Dendritic cell treated with granulocyte-macrophage colony-stimulating factor and Interleukin-4, amounts not matched to agents 40 ng/mL and 50 ng/mL, for 4 days (primary cell): ENCODE results near the gene GMDS.

ENCODE experiments used
- H3K27ac Mint-ChIP-seq: one replicate; pipeline ENCODE4 v1.8.0; 2022; ENCODE audit warnings: mild to moderate bottlenecking, mixed read lengths
- H3K27me3 Mint-ChIP-seq: one replicate; pipeline ENCODE4 v1.8.0; 2022; ENCODE audit warnings: mild to moderate bottlenecking, mixed read lengths
- H3K36me3 Mint-ChIP-seq: one replicate; pipeline ENCODE4 v1.8.0; 2022; ENCODE audit warnings: low read depth, mixed read lengths
- H3K4me1 Mint-ChIP-seq: one replicate; pipeline ENCODE4 v1.8.0; 2022; ENCODE audit warnings: low read depth, mixed read lengths
- H3K4me3 Mint-ChIP-seq: one replicate; pipeline ENCODE4 v1.8.0; 2022; ENCODE audit warnings: mild to moderate bottlenecking, moderate library complexity, mixed read lengths
- H3K9me3 Mint-ChIP-seq: one replicate; pipeline ENCODE4 v1.8.0; 2022; ENCODE audit warnings: mixed read lengths
- intact Hi-C: fragments of 100-400 bp; cut with micrococcal nuclease; formaldehyde crosslinking; loops from one replicate; pipeline ENCODE4 v1.15.0; 2022

The GMDS gene

DNA sequence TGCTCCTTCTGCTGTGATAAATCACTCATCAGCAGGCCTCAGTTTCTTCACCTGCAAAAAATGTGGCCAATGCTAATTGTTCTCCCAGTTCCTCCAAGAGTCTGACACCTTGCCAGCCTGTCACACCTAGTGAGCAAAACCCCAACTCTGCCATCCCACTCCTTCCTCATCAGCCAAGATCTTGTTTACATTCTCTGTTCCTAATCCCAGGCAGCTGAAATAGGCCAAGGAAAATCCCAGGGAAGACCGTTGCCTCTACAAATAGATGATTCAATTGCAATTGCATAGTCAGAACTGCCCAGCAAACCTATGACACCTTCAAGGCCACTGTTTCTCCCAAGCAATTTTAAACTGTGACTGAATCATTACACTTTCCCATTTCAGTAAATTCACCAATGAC, 78.7 kb downstream of the GMDS start:
- intact Hi-C loops, result no loop called here
- H3K9me3 Mint-ChIP-seq, result no peaks in the 10 kb centered on the region
- no peak overlapping the region for H3K27ac Mint-ChIP-seq
- H3K4me3 Mint-ChIP-seq, result no peak overlapping the region
- no peaks in the 10 kb centered on the region for H3K27me3 Mint-ChIP-seq
- H3K36me3 Mint-ChIP-seq, result no peaks in the 10 kb centered on the region
- peaks cover 15% of the 10 kb centered on the region for H3K4me1 Mint-ChIP-seq

DNA sequence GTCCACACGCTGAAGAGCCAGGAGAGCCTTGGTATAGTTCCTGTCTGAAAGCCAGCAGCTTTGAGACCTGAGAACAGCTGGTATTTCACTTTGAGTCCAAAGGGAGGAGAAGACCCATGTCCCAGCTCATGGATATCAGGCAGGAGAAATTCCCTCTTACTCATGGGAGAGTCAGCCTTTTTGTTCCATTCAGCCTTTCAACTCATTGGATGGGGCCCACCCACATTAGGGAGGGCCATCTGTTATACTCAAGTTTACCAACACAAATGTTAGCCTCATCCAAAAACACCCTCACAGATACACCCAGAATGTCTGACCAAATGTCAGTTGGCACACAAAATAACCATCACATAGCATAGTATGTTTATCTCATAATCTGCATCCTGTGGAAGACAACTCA, 80.1 kb downstream of the GMDS start:
- Mint-ChIP-seq H3K4me1 (peaks cover 6% of the 10 kb centered on the region), H3K36me3 (no peaks in the 10 kb centered on the region), H3K27me3 (no peaks in the 10 kb centered on the region), H3K4me3 (no peak overlapping the region), H3K9me3 (no peaks in the 10 kb centered on the region), H3K27ac (no peak overlapping the region)
- intact Hi-C loops, result no loop called here

DNA sequence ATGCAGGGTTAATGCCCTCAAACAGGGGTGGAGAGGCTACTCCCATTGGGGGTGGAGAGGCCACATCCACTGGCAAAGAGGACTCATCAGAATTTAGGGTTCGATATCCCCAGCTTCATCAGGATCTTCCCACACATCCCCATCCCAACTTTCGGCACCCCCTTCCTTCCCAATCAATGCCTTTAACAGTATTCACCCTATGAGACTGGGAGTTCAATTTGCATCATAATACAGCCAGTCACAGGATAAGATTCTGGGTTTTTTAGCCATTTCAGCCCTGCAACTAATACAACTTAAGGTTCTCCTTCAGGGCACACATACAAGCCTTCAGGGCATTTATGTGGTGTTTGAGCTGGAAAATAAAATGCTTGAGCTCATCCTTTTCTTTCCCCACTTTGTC, 80.9 kb downstream of the GMDS start:
- Mint-ChIP-seq H3K4me1 (peaks cover 6% of the 10 kb centered on the region), H3K36me3 (no peaks in the 10 kb centered on the region), H3K4me3 (no peak overlapping the region), H3K9me3 (no peaks in the 10 kb centered on the region), H3K27ac (no peak overlapping the region), H3K27me3 (no peaks in the 10 kb centered on the region)
- intact Hi-C loops, result no loop called here

DNA sequence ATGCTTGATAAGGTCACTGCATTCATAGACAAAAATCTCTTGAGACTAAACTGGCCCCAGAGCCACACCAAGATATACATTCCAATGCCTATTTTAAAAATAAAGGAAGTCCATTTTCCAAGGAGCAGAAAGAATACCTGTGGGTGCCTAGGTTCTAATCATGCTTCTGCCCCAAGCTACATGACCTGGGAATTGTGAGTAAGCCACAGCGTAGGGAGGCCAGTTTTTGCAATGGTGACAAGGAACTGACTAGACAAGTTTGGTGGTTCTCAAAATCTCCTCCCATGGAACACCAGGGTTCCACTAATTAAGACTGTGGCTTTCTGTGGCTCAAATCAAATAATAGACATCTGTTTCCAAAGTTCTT, 83.3 kb downstream of the GMDS start:
- peaks cover 6% of the 10 kb centered on the region for H3K4me1 Mint-ChIP-seq
- H3K9me3 Mint-ChIP-seq, result no peaks in the 10 kb centered on the region
- no peaks in the 10 kb centered on the region for H3K36me3 Mint-ChIP-seq
- no peak overlapping the region for H3K27ac Mint-ChIP-seq
- H3K27me3 Mint-ChIP-seq, result no peaks in the 10 kb centered on the region
- intact Hi-C loops, result no loop called here
- H3K4me3 Mint-ChIP-seq, result no peak overlapping the region

DNA sequence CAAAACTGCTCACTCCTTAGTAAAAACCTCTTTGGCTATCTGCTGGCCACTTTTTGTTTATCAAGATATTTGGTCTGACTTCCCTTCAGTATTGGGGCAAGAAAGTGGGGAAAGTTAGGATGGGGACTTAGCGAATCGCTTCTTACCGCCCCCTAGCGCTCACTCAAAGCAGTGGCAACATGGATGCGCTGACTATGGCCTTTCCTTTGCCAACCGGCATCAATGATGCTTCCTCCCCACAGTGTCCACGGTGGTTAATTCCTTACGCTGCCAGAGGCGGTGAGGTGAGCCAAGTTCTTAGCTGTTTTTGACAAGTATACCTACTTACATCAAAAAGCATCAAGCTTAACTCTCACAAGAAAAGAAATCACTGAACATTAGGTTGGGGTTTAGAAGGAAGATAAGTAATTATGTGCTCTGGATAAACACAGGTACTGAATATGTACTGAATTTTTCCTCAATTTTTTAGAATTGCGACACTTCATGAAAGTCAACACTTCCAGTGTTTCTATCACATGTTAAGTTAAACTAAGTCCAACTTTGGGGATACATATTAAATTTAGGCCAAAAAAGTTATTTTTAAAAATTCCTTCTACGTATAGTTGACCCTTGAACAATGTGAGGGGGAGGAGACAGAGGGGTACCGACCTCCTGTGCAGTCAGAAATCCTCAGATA, 86.7 kb downstream of the GMDS start:
- Mint-ChIP-seq H3K36me3 (no peaks in the 10 kb centered on the region), H3K27me3 (no peaks in the 10 kb centered on the region), H3K4me3 (no peak overlapping the region), H3K4me1 (peaks cover 6% of the 10 kb centered on the region), H3K27ac (no peak overlapping the region), H3K9me3 (no peaks in the 10 kb centered on the region)
- intact Hi-C loops, result no loop called here

DNA sequence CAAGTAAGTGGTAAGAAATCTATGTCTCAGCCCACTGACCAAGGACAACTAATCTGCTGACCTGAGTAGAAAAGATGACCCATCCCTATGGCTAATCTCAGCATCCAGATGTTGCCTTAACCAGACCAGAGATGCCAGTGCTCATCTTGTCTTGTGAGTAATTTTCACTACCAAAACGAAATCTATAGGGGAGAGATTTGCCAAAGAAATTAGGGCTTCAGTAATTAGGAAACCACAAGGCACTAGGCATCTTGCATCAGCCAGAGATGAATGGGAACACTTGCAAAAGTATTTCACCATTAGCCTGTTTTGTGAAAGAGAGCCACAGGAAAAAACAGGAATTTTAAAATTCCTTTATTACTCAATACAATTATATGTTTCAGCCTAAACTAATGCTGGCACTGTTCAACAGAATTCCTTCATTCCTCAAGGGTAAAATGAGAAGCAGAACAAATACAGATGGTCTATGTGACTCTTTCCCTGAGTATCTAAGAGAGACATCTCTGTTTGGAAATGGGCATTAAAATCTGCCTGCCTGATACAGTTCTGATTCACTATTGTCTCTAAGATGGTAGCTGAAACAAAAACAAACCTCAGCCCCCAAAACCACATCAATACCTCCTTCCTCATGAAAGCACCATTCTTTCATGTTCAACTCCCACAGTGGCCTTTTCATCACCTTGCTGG, 87.8 kb downstream of the GMDS start:
- no peaks in the 10 kb centered on the region for H3K9me3 Mint-ChIP-seq
- no peaks in the 10 kb centered on the region for H3K36me3 Mint-ChIP-seq
- no peak overlapping the region for H3K4me3 Mint-ChIP-seq
- intact Hi-C loops, result no loop called here
- no peaks in the 10 kb centered on the region for H3K27me3 Mint-ChIP-seq
- H3K4me1 Mint-ChIP-seq, result peaks cover 2% of the 10 kb centered on the region
- H3K27ac Mint-ChIP-seq, result no peak overlapping the region

DNA sequence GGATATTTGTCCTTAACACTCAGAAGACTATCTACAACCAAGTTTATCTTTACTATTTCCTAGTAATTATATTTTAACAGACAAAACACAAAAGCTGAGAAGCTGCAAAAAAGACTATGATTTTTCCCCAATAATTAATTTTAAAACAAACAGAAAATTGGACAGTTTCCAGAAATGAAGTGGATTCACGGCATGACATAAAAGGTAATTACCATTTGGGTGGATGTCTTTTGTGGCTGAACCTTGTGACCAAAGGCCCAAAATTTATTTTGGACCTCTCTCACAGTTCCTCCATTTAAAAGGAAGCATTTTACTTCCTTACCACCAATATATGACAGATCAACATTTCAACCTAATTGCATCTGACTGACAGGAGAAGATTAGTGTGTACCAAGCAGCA, 90.2 kb downstream of the GMDS start:
- H3K36me3 Mint-ChIP-seq, result no peaks in the 10 kb centered on the region
- H3K4me3 Mint-ChIP-seq, result no peak overlapping the region
- H3K27me3 Mint-ChIP-seq, result no peaks in the 10 kb centered on the region
- intact Hi-C loops, result no loop called here
- H3K9me3 Mint-ChIP-seq, result no peaks in the 10 kb centered on the region
- no peak overlapping the region for H3K27ac Mint-ChIP-seq
- no peaks in the 10 kb centered on the region for H3K4me1 Mint-ChIP-seq

DNA sequence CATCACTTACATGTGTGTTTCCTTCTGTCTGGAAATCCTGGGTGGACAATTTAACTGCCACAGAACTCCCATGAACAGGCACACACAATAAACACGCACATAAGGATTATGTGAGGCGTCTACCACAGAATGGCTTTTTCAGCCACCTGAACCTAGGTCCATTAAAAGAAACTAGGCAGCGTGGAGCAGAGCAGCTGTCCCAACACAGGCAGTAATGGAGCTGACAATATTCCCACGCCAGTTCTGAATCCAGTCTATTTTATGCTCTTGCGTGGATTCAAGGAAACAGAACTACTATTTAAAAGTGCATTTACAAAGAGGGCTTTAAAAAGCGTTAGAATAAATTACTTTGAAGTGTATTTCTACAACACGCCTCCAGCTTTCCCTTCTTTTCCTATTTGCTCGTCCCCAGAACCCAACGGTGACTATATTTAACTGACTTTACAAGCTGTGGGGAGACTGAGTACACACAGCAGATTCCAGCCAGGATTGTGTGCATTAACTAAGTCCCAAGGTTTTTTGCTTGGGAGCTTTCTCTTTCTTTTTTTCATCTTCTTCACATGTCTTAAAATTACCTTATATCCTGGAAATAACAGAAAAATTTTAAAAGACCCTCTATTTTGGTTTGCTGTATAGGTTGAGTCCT, 95.9 kb downstream of the GMDS start:
- Mint-ChIP-seq H3K4me3 (no peak overlapping the region), H3K27me3 (no peaks in the 10 kb centered on the region)

DNA sequence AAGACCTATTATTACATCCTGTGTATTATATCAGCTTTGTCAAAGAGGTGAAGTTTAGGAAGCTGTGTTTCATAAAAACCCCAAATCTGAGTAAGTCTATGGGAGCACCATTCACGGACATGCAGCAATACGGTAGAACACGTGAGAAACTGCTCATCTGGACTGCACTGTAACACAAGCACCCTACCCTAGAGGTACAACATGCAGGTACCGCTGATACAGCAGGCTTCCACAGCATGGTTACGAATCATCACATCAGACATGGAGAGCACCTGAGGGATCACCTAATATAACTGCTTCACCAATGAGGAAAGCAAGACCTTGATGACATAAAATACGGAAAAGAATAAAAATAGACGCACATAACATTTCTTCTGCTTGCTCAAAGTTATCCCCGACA, 96.7 kb downstream of the GMDS start:
- no peak overlapping the region for H3K27ac Mint-ChIP-seq
- H3K9me3 Mint-ChIP-seq, result no peaks in the 10 kb centered on the region
- no peaks in the 10 kb centered on the region for H3K27me3 Mint-ChIP-seq
- peaks cover 6% of the 10 kb centered on the region for H3K4me1 Mint-ChIP-seq
- no peaks in the 10 kb centered on the region for H3K36me3 Mint-ChIP-seq
- H3K4me3 Mint-ChIP-seq, result no peak overlapping the region
- intact Hi-C loops, result no loop called here

More for the DNA sequence above, 95.9 kb downstream of the GMDS start:
- H3K9me3 Mint-ChIP-seq, result no peaks in the 10 kb centered on the region
- no peaks in the 10 kb centered on the region for H3K36me3 Mint-ChIP-seq
- H3K27ac Mint-ChIP-seq, result no peak overlapping the region
- H3K4me1 Mint-ChIP-seq, result no peaks in the 10 kb centered on the region
- intact Hi-C loops, result no loop called here

DNA sequence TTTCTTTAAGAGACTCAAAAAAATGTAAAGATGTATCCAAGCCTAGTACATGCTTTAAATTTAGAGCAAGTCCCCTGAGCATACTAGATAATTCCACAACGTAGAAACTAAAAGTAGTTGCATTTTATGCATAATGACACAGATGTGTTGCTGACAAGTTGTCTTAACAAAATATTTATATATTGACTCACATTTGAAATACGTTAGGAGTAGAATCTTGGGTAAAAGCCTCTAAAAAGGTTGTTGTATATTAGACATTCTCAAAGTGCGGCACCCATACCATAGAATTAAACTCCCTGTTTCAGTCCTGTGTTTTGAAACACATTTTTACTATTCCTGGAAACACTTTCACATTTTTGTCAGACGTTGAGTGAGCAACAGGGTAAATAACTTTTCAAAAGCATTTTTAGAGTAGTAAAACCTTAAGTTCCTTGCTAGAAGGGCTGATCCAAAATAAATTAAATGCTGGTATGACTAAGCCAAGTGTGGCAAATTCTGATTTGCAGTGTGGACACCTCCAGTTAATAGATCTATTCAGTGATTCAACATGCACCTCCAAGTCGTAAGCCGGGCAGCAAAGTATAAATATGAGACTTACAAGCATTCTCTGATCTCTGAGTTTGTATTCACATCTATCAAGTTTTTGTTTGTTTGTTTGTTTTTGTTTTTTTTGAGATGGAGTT, 97.5 kb downstream of the GMDS start:
- Mint-ChIP-seq H3K36me3 (no peaks in the 10 kb centered on the region), H3K9me3 (no peaks in the 10 kb centered on the region), H3K27me3 (no peaks in the 10 kb centered on the region), H3K4me1 (peaks cover 10% of the 10 kb centered on the region), H3K27ac (no peak overlapping the region), H3K4me3 (no peak overlapping the region)
- intact Hi-C loops, result no loop called here

DNA sequence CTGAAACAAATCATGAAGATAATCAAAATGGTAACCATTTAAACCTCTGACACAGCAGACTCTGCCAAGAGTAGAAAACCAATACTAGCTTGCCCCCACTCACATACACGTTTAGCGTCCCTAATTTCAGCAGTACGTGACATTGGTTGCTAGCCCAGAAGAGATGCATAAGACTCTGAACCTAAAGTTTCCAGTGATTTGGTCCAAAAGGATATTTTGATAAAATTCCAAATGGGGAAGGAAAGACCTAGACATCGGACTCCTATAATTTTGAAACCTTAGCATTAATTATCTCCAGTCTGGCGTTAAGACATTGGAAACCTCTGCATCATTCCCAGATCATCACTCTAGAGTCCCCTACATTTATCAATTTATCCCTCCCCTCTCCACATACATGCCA, 98.1 kb downstream of the GMDS start:
- no peaks in the 10 kb centered on the region for H3K27me3 Mint-ChIP-seq
- H3K36me3 Mint-ChIP-seq, result no peaks in the 10 kb centered on the region
- peaks cover 10% of the 10 kb centered on the region for H3K4me1 Mint-ChIP-seq
- no peak overlapping the region for H3K27ac Mint-ChIP-seq
- intact Hi-C loops, result no loop called here
- H3K4me3 Mint-ChIP-seq, result no peak overlapping the region
- H3K9me3 Mint-ChIP-seq, result no peaks in the 10 kb centered on the region

DNA sequence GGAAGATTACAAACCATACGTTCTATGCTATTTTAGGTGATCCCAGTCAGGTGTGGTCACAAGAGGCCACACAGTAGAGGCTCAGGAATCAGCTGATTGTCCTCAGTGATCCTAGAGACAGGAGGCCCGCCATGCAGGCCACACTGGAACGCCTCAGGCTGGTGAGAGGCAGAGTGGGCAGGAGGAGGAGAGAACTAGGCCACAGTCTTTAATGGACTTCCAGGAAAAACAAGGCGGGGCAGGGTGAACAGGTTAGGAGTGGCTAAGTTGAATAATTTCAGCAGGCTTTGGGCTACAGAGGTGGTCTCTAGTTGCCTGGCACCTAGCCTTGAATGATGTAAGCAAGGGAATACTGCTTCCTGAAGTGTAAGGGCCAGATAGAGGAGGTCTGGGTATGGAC, 101.2 kb downstream of the GMDS start:
- H3K4me1 Mint-ChIP-seq, result peaks cover 33% of the 10 kb centered on the region
- intact Hi-C loops, result no loop called here
- no peak overlapping the region for H3K4me3 Mint-ChIP-seq
- no peaks in the 10 kb centered on the region for H3K36me3 Mint-ChIP-seq
- no peaks in the 10 kb centered on the region for H3K27me3 Mint-ChIP-seq
- H3K27ac Mint-ChIP-seq, result no peak overlapping the region
- no peaks in the 10 kb centered on the region for H3K9me3 Mint-ChIP-seq

DNA sequence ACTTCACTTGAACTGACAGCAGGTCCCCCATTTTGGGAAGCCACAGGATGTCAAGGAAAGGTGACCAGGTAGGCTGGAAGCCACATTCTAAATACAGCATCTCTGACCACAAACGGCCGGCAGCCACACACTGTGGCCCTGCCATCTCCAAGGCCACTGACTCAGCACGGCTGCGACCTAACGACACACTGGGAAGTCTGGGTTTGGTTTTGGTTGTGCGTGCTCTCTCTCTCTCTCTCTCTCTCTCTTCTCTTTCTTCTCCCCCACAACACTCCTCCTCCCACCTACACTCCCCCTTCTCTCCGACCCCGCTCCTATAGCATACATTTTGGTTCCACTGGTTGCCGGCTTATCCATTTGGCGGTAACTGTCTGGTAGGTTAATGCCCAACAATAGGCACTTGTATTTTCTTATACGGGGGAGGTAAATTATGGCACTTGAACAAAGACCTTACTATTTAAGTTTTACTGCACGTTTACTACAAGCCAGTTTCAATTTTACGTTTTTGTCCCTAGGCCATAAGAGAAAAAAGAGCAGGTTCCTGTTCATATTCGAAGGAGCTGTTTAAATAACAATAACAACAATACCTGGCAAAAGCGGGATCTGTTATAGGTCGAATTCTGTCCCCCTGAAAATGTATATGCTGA, 103.6 kb downstream of the GMDS start:
- no peaks in the 10 kb centered on the region for H3K36me3 Mint-ChIP-seq
- peaks cover 33% of the 10 kb centered on the region for H3K4me1 Mint-ChIP-seq
- H3K4me3 Mint-ChIP-seq, result no peak overlapping the region
- intact Hi-C loops, result no loop called here
- H3K27me3 Mint-ChIP-seq, result no peaks in the 10 kb centered on the region
- H3K27ac Mint-ChIP-seq, result no peak overlapping the region
- H3K9me3 Mint-ChIP-seq, result no peaks in the 10 kb centered on the region
